ENCODE measurements around the gene SPINT3. TPM values are rescaled to one million over a fixed set of nuclear protein-coding genes. Genes with fewer than 3 reads are reported as not detected.

SPINT3 gene
- total RNA-seq, 4 donors from 2014 or later: not detected

DNA sequence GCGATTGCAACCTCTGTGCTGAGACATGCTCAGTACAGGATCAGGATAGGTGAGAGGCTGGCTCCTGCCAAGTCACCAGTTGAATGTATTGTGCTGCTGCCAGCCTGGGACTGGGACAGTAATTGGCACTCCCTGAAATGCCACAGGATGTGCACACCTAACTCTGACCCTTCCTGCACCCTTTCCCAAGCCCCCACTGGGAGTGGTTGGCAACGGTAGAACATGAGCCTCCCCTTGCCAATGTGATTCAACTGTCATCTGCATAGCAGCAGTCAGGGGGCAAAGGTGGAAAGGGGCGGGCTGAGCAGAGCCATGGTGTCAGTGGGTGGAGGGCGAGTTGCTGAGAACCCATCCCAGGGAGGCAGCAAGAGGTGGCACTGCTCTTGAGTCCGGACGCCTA lies 15.4 kb downstream of the SPINT3 start:
- TF ChIP-seq POLR2A (IDR thresholded peaks at IDR 0.05) (no peak), POLR2AphosphoS5 (IDR thresholded peaks at IDR 0.05) (no peak), EP300 (IDR thresholded peaks at IDR 0.05) (no peak)
- TF ChIP-seq, protein P1, sequence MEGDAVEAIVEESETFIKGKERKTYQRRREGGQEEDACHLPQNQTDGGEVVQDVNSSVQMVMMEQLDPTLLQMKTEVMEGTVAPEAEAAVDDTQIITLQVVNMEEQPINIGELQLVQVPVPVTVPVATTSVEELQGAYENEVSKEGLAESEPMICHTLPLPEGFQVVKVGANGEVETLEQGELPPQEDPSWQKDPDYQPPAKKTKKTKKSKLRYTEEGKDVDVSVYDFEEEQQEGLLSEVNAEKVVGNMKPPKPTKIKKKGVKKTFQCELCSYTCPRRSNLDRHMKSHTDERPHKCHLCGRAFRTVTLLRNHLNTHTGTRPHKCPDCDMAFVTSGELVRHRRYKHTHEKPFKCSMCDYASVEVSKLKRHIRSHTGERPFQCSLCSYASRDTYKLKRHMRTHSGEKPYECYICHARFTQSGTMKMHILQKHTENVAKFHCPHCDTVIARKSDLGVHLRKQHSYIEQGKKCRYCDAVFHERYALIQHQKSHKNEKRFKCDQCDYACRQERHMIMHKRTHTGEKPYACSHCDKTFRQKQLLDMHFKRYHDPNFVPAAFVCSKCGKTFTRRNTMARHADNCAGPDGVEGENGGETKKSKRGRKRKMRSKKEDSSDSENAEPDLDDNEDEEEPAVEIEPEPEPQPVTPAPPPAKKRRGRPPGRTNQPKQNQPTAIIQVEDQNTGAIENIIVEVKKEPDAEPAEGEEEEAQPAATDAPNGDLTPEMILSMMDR (IDR thresholded peaks at IDR 0.05): no peak
- WGBS, 2 donors (ENCODE audit: low coverage in 1 of 2): 100% methylated on average over 2 of the region's 6 CpGs; no CpG with 5 or more reads in 1 of the 2 donors
- no peak overlapping the region for H3K27ac ChIP-seq
- peaks cover 50% of the 10 kb centered on the region for H3K27me3 ChIP-seq
- no peaks in the 10 kb centered on the region for H3K4me1 ChIP-seq
- H3K9me3 ChIP-seq: no peaks in the 10 kb centered on the region
- no peaks in the 10 kb centered on the region for H3K36me3 ChIP-seq
- no peak for ATAC-seq
- no peak overlapping the region for H3K4me3 ChIP-seq

DNA sequence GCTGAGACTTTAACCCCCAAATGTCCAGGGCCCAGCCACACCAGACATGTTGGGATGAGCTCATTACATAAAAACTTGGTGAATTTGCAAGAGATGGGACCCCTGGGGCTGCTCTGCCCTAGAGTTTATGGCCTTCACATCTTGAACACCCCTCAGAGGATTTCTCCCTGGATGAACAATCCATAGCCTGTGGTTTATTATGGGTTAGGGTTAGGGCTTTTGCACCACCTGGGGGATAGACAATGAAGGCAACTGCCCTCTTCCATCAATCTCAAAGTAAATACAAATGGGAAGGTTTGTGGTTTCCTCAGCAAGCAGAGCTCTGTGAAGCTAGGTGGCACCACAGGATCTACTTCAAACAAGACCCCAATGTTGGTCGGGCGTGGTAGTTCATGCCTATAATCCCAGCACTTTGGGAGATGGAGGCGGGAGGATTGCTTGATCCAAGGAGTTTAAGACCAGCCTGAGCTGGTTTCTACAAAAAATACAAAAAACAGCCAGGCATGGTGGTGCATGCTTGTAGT lies 17.4 kb downstream of the SPINT3 start:
- no peak for ATAC-seq
- H3K4me1 ChIP-seq: no peaks in the 10 kb centered on the region
- 72 to 90% methylated on average over 2 of the region's 3 CpGs for WGBS, 2 donors (ENCODE audit: low coverage in 1 of 2)
- no peak overlapping the region for H3K27ac ChIP-seq
- no peaks in the 10 kb centered on the region for H3K9me3 ChIP-seq
- H3K27me3 ChIP-seq: peaks cover 38% of the 10 kb centered on the region
- no peak for TF ChIP-seq POLR2AphosphoS5 (IDR thresholded peaks at IDR 0.05)
- TF ChIP-seq, protein P1 (IDR thresholded peaks at IDR 0.05): no peak
- TF ChIP-seq POLR2A (IDR thresholded peaks at IDR 0.05): no peak
- no peak for TF ChIP-seq EP300 (IDR thresholded peaks at IDR 0.05)
- no peaks in the 10 kb centered on the region for H3K36me3 ChIP-seq
- H3K4me3 ChIP-seq: no peak overlapping the region

DNA sequence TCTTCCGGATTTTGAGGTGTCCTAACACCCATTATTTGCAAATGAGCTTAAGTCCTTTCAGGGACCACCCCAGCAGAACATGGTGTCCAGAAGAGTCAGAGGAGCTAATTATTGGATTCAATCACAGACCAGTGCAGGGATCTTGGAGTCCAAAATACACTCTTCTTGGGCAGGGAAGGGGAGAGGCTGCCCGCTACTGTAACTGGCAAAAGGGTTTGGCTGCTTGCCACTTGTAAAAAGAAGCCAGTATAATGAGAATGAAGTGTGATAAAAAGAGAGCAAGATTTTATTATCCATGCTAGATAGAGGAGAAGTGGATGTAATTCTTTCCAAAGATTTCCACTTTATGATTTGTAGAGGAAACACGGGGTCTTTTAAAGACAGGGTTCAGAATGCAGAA lies 19.3 kb downstream of the SPINT3 start:
- ATAC-seq: no peak
- TF ChIP-seq, protein P1 (IDR thresholded peaks at IDR 0.05): no peak
- TF ChIP-seq EP300 (IDR thresholded peaks at IDR 0.05): no peak
- TF ChIP-seq POLR2A (IDR thresholded peaks at IDR 0.05): no peak
- TF ChIP-seq POLR2AphosphoS5 (IDR thresholded peaks at IDR 0.05): no peak
- Histone ChIP-seq H3K27me3 (peaks cover 34% of the 10 kb centered on the region), H3K27ac (no peak overlapping the region), H3K9me3 (no peaks in the 10 kb centered on the region), H3K4me1 (no peaks in the 10 kb centered on the region), H3K36me3 (no peaks in the 10 kb centered on the region), H3K4me3 (no peak overlapping the region)
- 80 to 82% methylated on average over 2 of the region's 3 CpGs for WGBS, 2 donors (ENCODE audit: low coverage in 1 of 2)

DNA sequence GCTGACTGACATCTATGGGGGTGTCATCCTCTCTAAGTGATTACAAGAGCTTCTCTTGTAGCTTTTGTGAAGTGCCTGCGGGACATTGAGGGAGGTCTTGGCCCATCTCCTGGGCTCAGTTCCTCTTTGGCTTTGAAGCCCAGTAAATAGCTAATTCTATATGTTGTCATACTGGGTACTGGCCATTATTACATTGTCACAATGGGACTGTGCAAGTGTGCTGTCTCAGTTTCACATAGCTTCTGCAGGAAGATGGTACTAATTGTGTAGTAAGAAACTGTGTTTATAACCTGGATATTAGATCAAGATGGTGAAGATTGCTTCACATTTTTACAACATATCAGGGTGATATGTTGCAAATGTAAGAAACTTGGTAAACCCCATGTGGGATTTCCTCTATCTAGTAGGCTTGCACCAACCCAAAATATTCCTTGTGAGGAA lies 19.9 kb downstream of the SPINT3 start:
- no peak for TF ChIP-seq POLR2A (IDR thresholded peaks at IDR 0.05)
- no peak for TF ChIP-seq POLR2AphosphoS5 (IDR thresholded peaks at IDR 0.05)
- TF ChIP-seq EP300 (IDR thresholded peaks at IDR 0.05): no peak
- TF ChIP-seq, protein P1 (IDR thresholded peaks at IDR 0.05): no peak
- no peaks in the 10 kb centered on the region for H3K4me1 ChIP-seq
- WGBS, 2 donors (ENCODE audit: low coverage in 1 of 2): 88% methylated on average over 1 of the region's 1 CpG; no CpG with 5 or more reads in 1 of the 2 donors

DNA sequence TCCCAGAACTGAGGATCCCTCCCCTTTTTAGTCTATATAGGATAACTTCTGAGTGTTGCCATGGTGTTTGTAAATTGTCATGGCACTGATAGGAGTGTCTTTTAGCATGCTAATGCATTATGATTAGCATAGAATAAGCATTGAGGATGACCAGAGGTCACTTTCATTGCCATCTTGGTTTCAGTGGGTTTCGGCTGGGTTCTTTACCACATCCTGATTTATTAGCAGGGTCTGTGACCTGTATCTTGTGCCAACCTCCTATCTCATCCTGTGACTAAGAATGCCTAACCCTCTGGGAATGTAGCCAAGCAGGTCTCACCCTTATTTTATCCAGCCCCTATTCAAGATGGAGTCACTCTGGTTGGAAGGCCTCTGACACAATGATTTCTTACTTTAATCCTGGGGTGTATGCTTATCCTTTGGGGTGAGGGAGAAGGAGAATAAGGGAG lies 26.3 kb downstream of the SPINT3 start:
- peaks cover 29% of the 10 kb centered on the region for H3K27me3 ChIP-seq
- H3K4me3 ChIP-seq: no peak overlapping the region
- WGBS, 2 donors (ENCODE audit: low coverage in 1 of 2): 33% methylated on average over 1 of the region's 1 CpG; no CpG with 5 or more reads in 1 of the 2 donors
- ATAC-seq: no peak
- H3K4me1 ChIP-seq: no peaks in the 10 kb centered on the region
- no peaks in the 10 kb centered on the region for H3K36me3 ChIP-seq
- no peak for TF ChIP-seq POLR2AphosphoS5 (IDR thresholded peaks at IDR 0.05)
- no peaks in the 10 kb centered on the region for H3K9me3 ChIP-seq
- no peak overlapping the region for H3K27ac ChIP-seq

More for the DNA sequence above, 19.9 kb downstream of the SPINT3 start:
- H3K9me3 ChIP-seq: no peaks in the 10 kb centered on the region
- H3K27ac ChIP-seq: no peak overlapping the region
- no peak for ATAC-seq
- no peaks in the 10 kb centered on the region for H3K36me3 ChIP-seq
- no peak overlapping the region for H3K4me3 ChIP-seq
- peaks cover 31% of the 10 kb centered on the region for H3K27me3 ChIP-seq
